T-helper 17 cell (primary cell): ENCODE data around the gene TTC7B. TPM values are rescaled to one million over a fixed set of nuclear protein-coding genes. Genes with fewer than 3 reads are reported as not detected.

Experiments
- ATAC-seq: fragments of 150-1000 bp; cut with Tn5 transposase; 2 replicates; pipeline ENCODE4 v1.10.0; 2021; ENCODE audit warnings: mild to moderate bottlenecking, moderate library complexity
- DNase-seq, 3 donors: peaks; one replicate each; pipeline versions ENCODE4 v3.0.0 to v3.0.0-alpha.2; 2020 to 2021
- H3K9me3 ChIP-seq: one replicate; pipeline ENCODE4 v1.7.0; 2013; ENCODE audit warnings: low read length, mild to moderate bottlenecking; ENCODE audit not compliant: control insufficient read depth, poor library complexity, severe bottlenecking
- H3K27ac Mint-ChIP-seq: one replicate; pipeline ENCODE4 v1.8.0; 2022; ENCODE audit warnings: mild to moderate bottlenecking, moderate library complexity, mixed read lengths
- H3K27me3 Mint-ChIP-seq: one replicate; pipeline ENCODE4 v1.8.0; 2022; ENCODE audit warnings: mixed read lengths
- H3K36me3 Mint-ChIP-seq: one replicate; pipeline ENCODE4 v1.8.0; 2022; ENCODE audit warnings: low read depth, mixed read lengths
- H3K4me1 Mint-ChIP-seq: one replicate; pipeline ENCODE4 v1.8.0; 2022; ENCODE audit warnings: mild to moderate bottlenecking, mixed read lengths
- H3K4me3 Mint-ChIP-seq: one replicate; pipeline ENCODE4 v1.8.0; 2022; ENCODE audit warnings: mild to moderate bottlenecking, moderate library complexity, mixed read lengths
- total RNA-seq, 4 donors: library from RNA in 2 of 4; stranded (reverse) in 2 of 4; gene quantifications; one replicate each; pipeline ENCODE4 v1.2.3 and lab custom pipeline; 2022 to 2026

Gene TTC7B
- total RNA-seq, 2 donors from 2014 or later = 2.5 to 28.3 TPM

GRCh38 chr14:90518069-90518940 lies 297.9 kb downstream of the TTC7B start:
- no peak for ATAC-seq
- no peaks in the 10 kb centered on the region for H3K36me3 Mint-ChIP-seq
- peaks cover 8% of the 10 kb centered on the region for H3K27me3 Mint-ChIP-seq
- DNase-seq = no peak
- peaks cover 2% of the 10 kb centered on the region for H3K4me1 Mint-ChIP-seq
- H3K27ac Mint-ChIP-seq = no peak overlapping the region
- H3K4me3 Mint-ChIP-seq = no peak overlapping the region
- H3K9me3 ChIP-seq = no peaks in the 10 kb centered on the region

GRCh38 chr14:90517076-90517841 lies 299.0 kb downstream of the TTC7B start:
- H3K27me3 Mint-ChIP-seq = peaks cover 3% of the 10 kb centered on the region
- peaks cover 2% of the 10 kb centered on the region for H3K4me1 Mint-ChIP-seq
- no peaks in the 10 kb centered on the region for H3K9me3 ChIP-seq
- DNase-seq (no peak), ATAC-seq (no peak)
- no peak overlapping the region for H3K27ac Mint-ChIP-seq
- H3K36me3 Mint-ChIP-seq = no peaks in the 10 kb centered on the region
- H3K4me3 Mint-ChIP-seq = no peak overlapping the region

- ATAC-seq (no peak), DNase-seq (no peak)
- Mint-ChIP-seq H3K27ac (no peak overlapping the region), H3K4me1 (peaks cover 2% of the 10 kb centered on the region), H3K4me3 (no peak overlapping the region), H3K36me3 (no peaks in the 10 kb centered on the region), H3K27me3 (peaks cover 15% of the 10 kb centered on the region)
- no peaks in the 10 kb centered on the region for H3K9me3 ChIP-seq
Measured at GRCh38 chr14:90514566-90514965, 301.7 kb downstream of the TTC7B start.

- ATAC-seq (no peak), DNase-seq (no peak)
- H3K9me3 ChIP-seq = no peaks in the 10 kb centered on the region
Measured at GRCh38 chr14:90514015-90514398, 302.2 kb downstream of the TTC7B start.

GRCh38 chr14:90513161-90514014 lies 302.8 kb downstream of the TTC7B start:
- no peak overlapping the region for H3K4me3 Mint-ChIP-seq
- peaks cover 4% of the 10 kb centered on the region for H3K4me1 Mint-ChIP-seq
- no peak overlapping the region for H3K27ac Mint-ChIP-seq
- no peak for DNase-seq
- H3K27me3 Mint-ChIP-seq = peaks cover 26% of the 10 kb centered on the region
- no peaks in the 10 kb centered on the region for H3K36me3 Mint-ChIP-seq
- no peak for ATAC-seq
- no peaks in the 10 kb centered on the region for H3K9me3 ChIP-seq

More at GRCh38 chr14:90514015-90514398, 302.2 kb downstream of the TTC7B start:
- peaks cover 2% of the 10 kb centered on the region for H3K4me1 Mint-ChIP-seq
- peaks cover 20% of the 10 kb centered on the region for H3K27me3 Mint-ChIP-seq
- no peak overlapping the region for H3K4me3 Mint-ChIP-seq
- H3K36me3 Mint-ChIP-seq = no peaks in the 10 kb centered on the region
- H3K27ac Mint-ChIP-seq = no peak overlapping the region

- Mint-ChIP-seq H3K27me3 (peaks cover 33% of the 10 kb centered on the region), H3K27ac (no peak overlapping the region), H3K4me3 (no peak overlapping the region), H3K36me3 (no peaks in the 10 kb centered on the region), H3K4me1 (peaks cover 4% of the 10 kb centered on the region)
- DNase-seq = no peak
- no peak for ATAC-seq
- H3K9me3 ChIP-seq = no peaks in the 10 kb centered on the region
Measured at GRCh38 chr14:90512329-90512991, 303.8 kb downstream of the TTC7B start.

- no peak for ATAC-seq
- H3K4me1 Mint-ChIP-seq = peaks cover 4% of the 10 kb centered on the region
Measured at GRCh38 chr14:90511795-90512328, 304.4 kb downstream of the TTC7B start.

GRCh38 chr14:90511252-90511651 lies 305.0 kb downstream of the TTC7B start:
- Mint-ChIP-seq H3K4me3 (no peak overlapping the region), H3K36me3 (no peaks in the 10 kb centered on the region), H3K27ac (no peak overlapping the region), H3K27me3 (peaks cover 34% of the 10 kb centered on the region), H3K4me1 (peaks cover 3% of the 10 kb centered on the region)
- no peaks in the 10 kb centered on the region for H3K9me3 ChIP-seq
- no peak for DNase-seq
- ATAC-seq = no peak

More at GRCh38 chr14:90511795-90512328, 304.4 kb downstream of the TTC7B start:
- DNase-seq = no peak
- Mint-ChIP-seq H3K27ac (no peak overlapping the region), H3K36me3 (no peaks in the 10 kb centered on the region), H3K27me3 (peaks cover 34% of the 10 kb centered on the region), H3K4me3 (no peak overlapping the region)
- H3K9me3 ChIP-seq = no peaks in the 10 kb centered on the region

GRCh38 chr14:90510159-90510558 lies 306.1 kb downstream of the TTC7B start:
- ATAC-seq (no peak), DNase-seq (no peak)
- H3K4me3 Mint-ChIP-seq = no peak overlapping the region
- peaks cover 34% of the 10 kb centered on the region for H3K27me3 Mint-ChIP-seq
- H3K36me3 Mint-ChIP-seq = no peaks in the 10 kb centered on the region
- H3K27ac Mint-ChIP-seq = no peak overlapping the region
- no peaks in the 10 kb centered on the region for H3K9me3 ChIP-seq
- H3K4me1 Mint-ChIP-seq = peaks cover 2% of the 10 kb centered on the region

- H3K9me3 ChIP-seq = no peaks in the 10 kb centered on the region
- H3K36me3 Mint-ChIP-seq = no peaks in the 10 kb centered on the region
- H3K27me3 Mint-ChIP-seq = peaks cover 34% of the 10 kb centered on the region
- H3K27ac Mint-ChIP-seq = no peak overlapping the region
- DNase-seq = no peak
- no peak for ATAC-seq
- H3K4me3 Mint-ChIP-seq = no peak overlapping the region
- peaks cover 2% of the 10 kb centered on the region for H3K4me1 Mint-ChIP-seq
Measured at GRCh38 chr14:90509403-90509802, 306.8 kb downstream of the TTC7B start.

- H3K27ac Mint-ChIP-seq = no peak overlapping the region
- no peaks in the 10 kb centered on the region for H3K36me3 Mint-ChIP-seq
- peaks cover 34% of the 10 kb centered on the region for H3K27me3 Mint-ChIP-seq
- no peak for ATAC-seq
- H3K9me3 ChIP-seq = no peaks in the 10 kb centered on the region
- H3K4me3 Mint-ChIP-seq = no peak overlapping the region
- no peak for DNase-seq
- peaks cover 2% of the 10 kb centered on the region for H3K4me1 Mint-ChIP-seq
Measured at GRCh38 chr14:90508536-90509254, 307.5 kb downstream of the TTC7B start.

GRCh38 chr14:90508036-90508435 lies 308.2 kb downstream of the TTC7B start:
- ATAC-seq (no peak), DNase-seq (no peak)
- Mint-ChIP-seq H3K27me3 (peaks cover 34% of the 10 kb centered on the region), H3K4me1 (peaks cover 2% of the 10 kb centered on the region), H3K36me3 (no peaks in the 10 kb centered on the region), H3K4me3 (no peak overlapping the region), H3K27ac (no peak overlapping the region)
- H3K9me3 ChIP-seq = no peaks in the 10 kb centered on the region
